Measurements from ENCODE around the gene AGAP1. TPM values are rescaled to one million over a fixed set of nuclear protein-coding genes. Genes with fewer than 3 reads are reported as not detected.

The AGAP1 gene
- total RNA-seq, 1 donor, result 12.3 TPM

GRCh38 chr2:235897992-235898391 is 404.1 kb downstream of the AGAP1 start:
- no peak for DNase-seq (ENCODE audit: low read depth)
- no peak overlapping the region for H3K4me3 ChIP-seq (ENCODE audit: low read depth, low read length)
- TF ChIP-seq CTCF (IDR thresholded peaks at IDR 0.05; ENCODE audit: insufficient read depth, low read length), result no peak

GRCh38 chr2:235898766-235899165 is 404.9 kb downstream of the AGAP1 start:
- TF ChIP-seq CTCF (IDR thresholded peaks at IDR 0.05; ENCODE audit: insufficient read depth, low read length), result no peak
- peak; percentile 13 for DNase-seq (ENCODE audit: low read depth)
- no peak overlapping the region for H3K4me3 ChIP-seq (ENCODE audit: low read depth, low read length)

GRCh38 chr2:235900631-235901030 is 406.8 kb downstream of the AGAP1 start:
- no peak for TF ChIP-seq CTCF (IDR thresholded peaks at IDR 0.05; ENCODE audit: insufficient read depth, low read length)
- no peak for DNase-seq (ENCODE audit: low read depth)

GRCh38 chr2:235901243-235901642 is 407.4 kb downstream of the AGAP1 start:
- H3K4me3 ChIP-seq (ENCODE audit: low read depth, low read length), result no peak overlapping the region
- no peak for TF ChIP-seq CTCF (IDR thresholded peaks at IDR 0.05; ENCODE audit: insufficient read depth, low read length)
- no peak for DNase-seq (ENCODE audit: low read depth)

More at GRCh38 chr2:235900631-235901030, 406.8 kb downstream of the AGAP1 start:
- H3K4me3 ChIP-seq (ENCODE audit: low read depth, low read length), result no peak overlapping the region

- TF ChIP-seq CTCF (IDR thresholded peaks at IDR 0.05; ENCODE audit: insufficient read depth, low read length), result no peak
- no peak overlapping the region for H3K4me3 ChIP-seq (ENCODE audit: low read depth, low read length)
- DNase-seq (ENCODE audit: low read depth), result no peak
These were observed 410.1 kb downstream of the AGAP1 start for GRCh38 chr2:235903782-235904584.

- TF ChIP-seq CTCF (IDR thresholded peaks at IDR 0.05; ENCODE audit: insufficient read depth, low read length), result no peak
- no peak overlapping the region for H3K4me3 ChIP-seq (ENCODE audit: low read depth, low read length)
- no peak for DNase-seq (ENCODE audit: low read depth)
These were observed 410.7 kb downstream of the AGAP1 start for GRCh38 chr2:235904585-235904931.

- no peak for TF ChIP-seq CTCF (IDR thresholded peaks at IDR 0.05; ENCODE audit: insufficient read depth, low read length)
- no peak for DNase-seq (ENCODE audit: low read depth)
These were observed 415.0 kb downstream of the AGAP1 start for GRCh38 chr2:235908826-235909225.

More at GRCh38 chr2:235908826-235909225, 415.0 kb downstream of the AGAP1 start:
- no peak overlapping the region for H3K4me3 ChIP-seq (ENCODE audit: low read depth, low read length)
